B cell (primary cell): ENCODE measurements around the gene MYH7B.

Source experiments
- EZH2 ChIP-seq: IDR thresholded peaks from 2 replicates; pipeline ENCODE4 v1.6.1; 2012; ENCODE audit warnings: borderline replicate concordance, low read depth, mild to moderate bottlenecking, moderate library complexity, low read length; ENCODE audit not compliant: insufficient read depth, poor library complexity, severe bottlenecking
- TF ChIP-seq, protein P1 (sequence below): fragments of 200-600 bp; IDR thresholded peaks from one replicate; pipeline ENCODE4 v1.8.0; 2022; ENCODE audit warnings: antibody characterized with exemption, mild to moderate bottlenecking

DNA sequence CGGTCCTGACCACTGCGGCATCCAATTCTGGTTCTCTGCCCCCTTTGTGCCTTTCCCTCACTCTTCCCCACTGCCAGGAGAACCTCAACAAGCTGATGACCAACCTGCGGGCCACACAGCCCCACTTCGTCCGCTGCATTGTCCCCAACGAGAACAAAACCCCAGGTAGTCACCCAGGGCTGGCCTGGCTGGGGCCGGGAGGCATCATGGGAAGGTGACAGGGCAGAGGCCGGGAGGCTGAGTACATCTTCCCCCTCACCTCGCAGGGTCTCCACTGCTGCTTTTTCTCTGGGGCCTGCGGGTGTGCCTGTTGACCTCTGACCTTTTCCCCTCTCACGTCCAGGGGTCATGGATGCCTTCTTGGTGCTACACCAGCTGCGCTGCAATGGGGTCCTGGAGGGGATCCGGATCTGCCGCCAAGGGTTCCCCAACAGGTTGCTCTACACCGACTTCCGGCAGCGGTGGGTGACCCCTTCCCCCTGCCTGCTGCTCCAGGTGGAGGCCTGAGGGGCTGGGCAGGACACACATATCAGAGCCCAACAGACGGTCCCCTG is 35.1 kb downstream of the MYH7B start:
- TF ChIP-seq, protein P1, sequence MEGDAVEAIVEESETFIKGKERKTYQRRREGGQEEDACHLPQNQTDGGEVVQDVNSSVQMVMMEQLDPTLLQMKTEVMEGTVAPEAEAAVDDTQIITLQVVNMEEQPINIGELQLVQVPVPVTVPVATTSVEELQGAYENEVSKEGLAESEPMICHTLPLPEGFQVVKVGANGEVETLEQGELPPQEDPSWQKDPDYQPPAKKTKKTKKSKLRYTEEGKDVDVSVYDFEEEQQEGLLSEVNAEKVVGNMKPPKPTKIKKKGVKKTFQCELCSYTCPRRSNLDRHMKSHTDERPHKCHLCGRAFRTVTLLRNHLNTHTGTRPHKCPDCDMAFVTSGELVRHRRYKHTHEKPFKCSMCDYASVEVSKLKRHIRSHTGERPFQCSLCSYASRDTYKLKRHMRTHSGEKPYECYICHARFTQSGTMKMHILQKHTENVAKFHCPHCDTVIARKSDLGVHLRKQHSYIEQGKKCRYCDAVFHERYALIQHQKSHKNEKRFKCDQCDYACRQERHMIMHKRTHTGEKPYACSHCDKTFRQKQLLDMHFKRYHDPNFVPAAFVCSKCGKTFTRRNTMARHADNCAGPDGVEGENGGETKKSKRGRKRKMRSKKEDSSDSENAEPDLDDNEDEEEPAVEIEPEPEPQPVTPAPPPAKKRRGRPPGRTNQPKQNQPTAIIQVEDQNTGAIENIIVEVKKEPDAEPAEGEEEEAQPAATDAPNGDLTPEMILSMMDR, result no peak
- no peak for TF ChIP-seq EZH2
